HCT116 (cell line): ENCODE data around the gene PRKCA.

ENCODE experiments used
- EGR1 ChIP-seq: IDR thresholded peaks from 2 replicates; pipeline ENCODE4 v1.6.1; 2012; ENCODE audit warnings: low read depth
- POLR2AphosphoS5 ChIP-seq: IDR thresholded peaks from 2 replicates; pipeline ENCODE4 v1.6.1; 2011; ENCODE audit warnings: mild to moderate bottlenecking, low read depth, low read length, moderate library complexity
- SIN3A ChIP-seq: IDR thresholded peaks from 2 replicates; pipeline ENCODE4 v1.6.1; 2012; ENCODE audit warnings: low read depth
- TF ChIP-seq, protein P1 (sequence below): IDR thresholded peaks from 2 replicates; pipeline ENCODE4 v1.6.1; 2012
- TF ChIP-seq, protein P2 (sequence below), 3 experiments: fragments of 200-600 bp in 1 of 3; sonication (generic) in 1 of 3; IDR thresholded peaks in 2 of 3; conservative IDR thresholded peaks in 1 of 3; 2 replicates each; pipeline ENCODE4 v1.5.1; 2012 to 2017; ENCODE audit warnings: low read depth in 2 of 3, low read length in 2 of 3, antibody characterized with exemption in 1 of 3, borderline replicate concordance in 1 of 3, control low read depth in 1 of 3, mild to moderate bottlenecking in 1 of 3, mixed read lengths in 1 of 3, mixed run types in 1 of 3, moderate library complexity in 1 of 3; ENCODE audit not compliant: insufficient read depth in 1 of 3
- TF ChIP-seq, protein P3 (sequence below): IDR thresholded peaks from 2 replicates; pipeline ENCODE4 v1.6.1; 2012; ENCODE audit warnings: low read depth

DNA sequence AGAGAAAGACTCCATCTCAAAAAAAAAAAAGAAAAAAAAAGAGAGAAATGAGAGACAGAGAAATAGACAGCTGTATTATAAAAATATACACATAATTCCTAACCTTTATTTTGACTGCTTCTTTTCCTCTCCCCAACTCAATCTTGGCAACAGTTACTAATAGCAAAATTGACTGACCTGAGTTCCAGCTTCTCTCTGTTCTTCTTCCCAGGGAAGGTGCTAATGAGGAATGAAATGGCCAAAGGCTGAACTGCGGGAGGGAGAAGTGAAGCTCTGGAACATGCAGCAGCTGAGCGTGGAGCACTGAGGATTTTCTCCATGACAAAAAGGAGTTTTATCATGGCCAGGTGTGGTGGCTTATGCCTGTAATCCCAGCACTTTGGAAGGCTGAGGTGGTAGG is 25.2 kb upstream of the PRKCA start:
- TF ChIP-seq EGR1 (no peak), POLR2AphosphoS5 (no peak), SIN3A (no peak)
- TF ChIP-seq, protein P1, sequence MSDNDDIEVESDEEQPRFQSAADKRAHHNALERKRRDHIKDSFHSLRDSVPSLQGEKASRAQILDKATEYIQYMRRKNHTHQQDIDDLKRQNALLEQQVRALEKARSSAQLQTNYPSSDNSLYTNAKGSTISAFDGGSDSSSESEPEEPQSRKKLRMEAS = no peak
- TF ChIP-seq, protein P2, sequence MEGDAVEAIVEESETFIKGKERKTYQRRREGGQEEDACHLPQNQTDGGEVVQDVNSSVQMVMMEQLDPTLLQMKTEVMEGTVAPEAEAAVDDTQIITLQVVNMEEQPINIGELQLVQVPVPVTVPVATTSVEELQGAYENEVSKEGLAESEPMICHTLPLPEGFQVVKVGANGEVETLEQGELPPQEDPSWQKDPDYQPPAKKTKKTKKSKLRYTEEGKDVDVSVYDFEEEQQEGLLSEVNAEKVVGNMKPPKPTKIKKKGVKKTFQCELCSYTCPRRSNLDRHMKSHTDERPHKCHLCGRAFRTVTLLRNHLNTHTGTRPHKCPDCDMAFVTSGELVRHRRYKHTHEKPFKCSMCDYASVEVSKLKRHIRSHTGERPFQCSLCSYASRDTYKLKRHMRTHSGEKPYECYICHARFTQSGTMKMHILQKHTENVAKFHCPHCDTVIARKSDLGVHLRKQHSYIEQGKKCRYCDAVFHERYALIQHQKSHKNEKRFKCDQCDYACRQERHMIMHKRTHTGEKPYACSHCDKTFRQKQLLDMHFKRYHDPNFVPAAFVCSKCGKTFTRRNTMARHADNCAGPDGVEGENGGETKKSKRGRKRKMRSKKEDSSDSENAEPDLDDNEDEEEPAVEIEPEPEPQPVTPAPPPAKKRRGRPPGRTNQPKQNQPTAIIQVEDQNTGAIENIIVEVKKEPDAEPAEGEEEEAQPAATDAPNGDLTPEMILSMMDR (IDR thresholded peaks at IDR 0.05 in 2 of 3, conservative IDR thresholded peaks at IDR 0.05 in 1 of 3; ENCODE audit: borderline replicate concordance in 1 of 3, insufficient read depth in 1 of 3, low read depth in 2 of 3, low read length in 2 of 3) = no peak
- TF ChIP-seq, protein P3, sequence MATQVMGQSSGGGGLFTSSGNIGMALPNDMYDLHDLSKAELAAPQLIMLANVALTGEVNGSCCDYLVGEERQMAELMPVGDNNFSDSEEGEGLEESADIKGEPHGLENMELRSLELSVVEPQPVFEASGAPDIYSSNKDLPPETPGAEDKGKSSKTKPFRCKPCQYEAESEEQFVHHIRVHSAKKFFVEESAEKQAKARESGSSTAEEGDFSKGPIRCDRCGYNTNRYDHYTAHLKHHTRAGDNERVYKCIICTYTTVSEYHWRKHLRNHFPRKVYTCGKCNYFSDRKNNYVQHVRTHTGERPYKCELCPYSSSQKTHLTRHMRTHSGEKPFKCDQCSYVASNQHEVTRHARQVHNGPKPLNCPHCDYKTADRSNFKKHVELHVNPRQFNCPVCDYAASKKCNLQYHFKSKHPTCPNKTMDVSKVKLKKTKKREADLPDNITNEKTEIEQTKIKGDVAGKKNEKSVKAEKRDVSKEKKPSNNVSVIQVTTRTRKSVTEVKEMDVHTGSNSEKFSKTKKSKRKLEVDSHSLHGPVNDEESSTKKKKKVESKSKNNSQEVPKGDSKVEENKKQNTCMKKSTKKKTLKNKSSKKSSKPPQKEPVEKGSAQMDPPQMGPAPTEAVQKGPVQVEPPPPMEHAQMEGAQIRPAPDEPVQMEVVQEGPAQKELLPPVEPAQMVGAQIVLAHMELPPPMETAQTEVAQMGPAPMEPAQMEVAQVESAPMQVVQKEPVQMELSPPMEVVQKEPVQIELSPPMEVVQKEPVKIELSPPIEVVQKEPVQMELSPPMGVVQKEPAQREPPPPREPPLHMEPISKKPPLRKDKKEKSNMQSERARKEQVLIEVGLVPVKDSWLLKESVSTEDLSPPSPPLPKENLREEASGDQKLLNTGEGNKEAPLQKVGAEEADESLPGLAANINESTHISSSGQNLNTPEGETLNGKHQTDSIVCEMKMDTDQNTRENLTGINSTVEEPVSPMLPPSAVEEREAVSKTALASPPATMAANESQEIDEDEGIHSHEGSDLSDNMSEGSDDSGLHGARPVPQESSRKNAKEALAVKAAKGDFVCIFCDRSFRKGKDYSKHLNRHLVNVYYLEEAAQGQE = no peak
